OCI-M2 (cell line): ENCODE results near the gene CSNK1E.

Source experiments
- DNase-seq: peaks from one replicate; lab custom pipeline; 2025; ENCODE audit not compliant: unreplicated experiment; lab: John Stamatoyannopoulos, UW

CSNK1E gene

GRCh38 chr22:38250643-38251340 is 66.4 kb downstream of the CSNK1E start:
- DNase-seq = no peak

GRCh38 chr22:38249803-38250642 is 67.2 kb downstream of the CSNK1E start:
- no peak for DNase-seq

GRCh38 chr22:38249301-38249700 is 67.9 kb downstream of the CSNK1E start:
- no peak for DNase-seq

- no peak for DNase-seq
Measured at GRCh38 chr22:38248280-38248679, 69.0 kb downstream of the CSNK1E start.

- no peak for DNase-seq
Measured at GRCh38 chr22:38247713-38248112, 69.5 kb downstream of the CSNK1E start.

GRCh38 chr22:38246692-38247091 is 70.5 kb downstream of the CSNK1E start:
- no peak for DNase-seq

- DNase-seq = no peak
Measured at GRCh38 chr22:38246046-38246658, 71.1 kb downstream of the CSNK1E start.

GRCh38 chr22:38244106-38244505 is 73.1 kb downstream of the CSNK1E start:
- no peak for DNase-seq

GRCh38 chr22:38243007-38243765 is 74.0 kb downstream of the CSNK1E start:
- no peak for DNase-seq

- no peak for DNase-seq
Measured at GRCh38 chr22:38240734-38241252, 76.4 kb downstream of the CSNK1E start.
